HL-60/S4 (cell line): ENCODE results near the gene SHISAL2B.
"Not testable (repeated sequence)": the region's sequence is repeated elsewhere in the genome, so short reads cannot be mapped to it uniquely, and the experiment has no call there.

Experiments used
- in situ Hi-C: fragments of 300-500 bp; cut with MboI; formaldehyde crosslinking; loops from 2 replicates; pipeline ENCODE4 v1.14.3; 2022; ENCODE audit warnings: low sequenced_read_pairs

The SHISAL2B gene

GRCh38 chr5:64690417-64691151 lies at the start of gene SHISAL2B:
SHISAL2B (plus strand) TSS chr5:64690503; CDS start chr5:64690624, 121 bp downstream.
- in situ Hi-C loops = no loop called here

GRCh38 chr5:64644831-64645230 lies 45.5 kb upstream of the SHISAL2B start:
- in situ Hi-C loops = loop anchor here (25.0 kb wide), 1 partner anchor 142 kb away; no protein-coding TSS in a partner anchor

GRCh38 chr5:64646169-64646568 lies 44.1 kb upstream of the SHISAL2B start:
- in situ Hi-C loops = loop anchor here (25.0 kb wide), 1 partner anchor 141 kb away; no protein-coding TSS in a partner anchor

- in situ Hi-C loops = loop anchor here (25.0 kb wide), 1 partner anchor 138 kb away; no protein-coding TSS in a partner anchor
Measured at GRCh38 chr5:64649512-64649911, 40.8 kb upstream of the SHISAL2B start.

- in situ Hi-C loops = no loop called here
Measured at GRCh38 chr5:64653766-64654560, 36.3 kb upstream of the SHISAL2B start.

GRCh38 chr5:64654561-64654938 lies 35.8 kb upstream of the SHISAL2B start:
- in situ Hi-C loops = no loop called here

GRCh38 chr5:64655596-64655995 lies 34.7 kb upstream of the SHISAL2B start:
- in situ Hi-C loops = no loop called here

GRCh38 chr5:64659289-64659688 lies 31.0 kb upstream of the SHISAL2B start:
- in situ Hi-C loops = no loop called here

- in situ Hi-C loops = not testable (repeated sequence)
Measured at GRCh38 chr5:64663181-64663580, 27.1 kb upstream of the SHISAL2B start.

- in situ Hi-C loops = no loop called here
Measured at GRCh38 chr5:64665243-64665642, 25.1 kb upstream of the SHISAL2B start.

- in situ Hi-C loops = no loop called here
Measured at GRCh38 chr5:64666078-64666477, 24.2 kb upstream of the SHISAL2B start.

- in situ Hi-C loops = no loop called here
Measured at GRCh38 chr5:64667068-64667467, 23.2 kb upstream of the SHISAL2B start.

GRCh38 chr5:64670277-64670676 lies 20.0 kb upstream of the SHISAL2B start:
- in situ Hi-C loops = no loop called here

GRCh38 chr5:64671678-64672077 lies 18.6 kb upstream of the SHISAL2B start:
- in situ Hi-C loops = no loop called here

GRCh38 chr5:64678374-64678773 lies 11.9 kb upstream of the SHISAL2B start:
- in situ Hi-C loops = no loop called here

GRCh38 chr5:64680289-64680688 lies 10.0 kb upstream of the SHISAL2B start:
- in situ Hi-C loops = no loop called here

- in situ Hi-C loops = no loop called here
Measured at GRCh38 chr5:64682608-64683007, 7.7 kb upstream of the SHISAL2B start.

- in situ Hi-C loops = no loop called here
Measured at GRCh38 chr5:64685866-64686265, 4.4 kb upstream of the SHISAL2B start.

- in situ Hi-C loops = no loop called here
Measured at GRCh38 chr5:64688391-64688790, 1.9 kb upstream of the SHISAL2B start.

- in situ Hi-C loops = no loop called here
Measured at GRCh38 chr5:64688965-64689364, 1.3 kb upstream of the SHISAL2B start.

- in situ Hi-C loops = no loop called here
Measured at GRCh38 chr5:64690104-64690416, 243 bp upstream of the SHISAL2B start.

GRCh38 chr5:64691291-64691690 lies 988 bp downstream of the SHISAL2B start:
- in situ Hi-C loops = no loop called here
